HG03039 (cell line): Measurements from ENCODE around the gene LGALS14.
"Not testable (repeated sequence)": the region's sequence is repeated elsewhere in the genome, so short reads cannot be mapped to it uniquely, and the experiment has no call there.

Experiments
- ATAC-seq: cut with Tn5 transposase; IDR thresholded peaks from one replicate; pipeline ENCODE4 v1.9.1; 2021; ENCODE audit warnings: mild to moderate bottlenecking, moderate library complexity; ENCODE audit not compliant: unreplicated experiment

Gene LGALS14

GRCh38 chr19:39704181-39705044, at the start of gene LGALS14:
TSS of gene LGALS14 (plus strand) at chr19:39704481. CDS start at chr19:39704529, 48 bp downstream.
- ATAC-seq = no peak

GRCh38 chr19:39655613-39656012, 48.7 kb upstream of the LGALS14 start, which contains the start of gene LGALS16:
TSS of gene LGALS16 (plus strand) at chr19:39655913. CDS start at chr19:39655962, 49 bp downstream.
- ATAC-seq = no peak

- no peak for ATAC-seq
Observed at GRCh38 chr19:39659791-39660190, 44.5 kb upstream of the LGALS14 start.

GRCh38 chr19:39660661-39661060, 43.6 kb upstream of the LGALS14 start:
- ATAC-seq = no peak

GRCh38 chr19:39661565-39661964, 42.7 kb upstream of the LGALS14 start:
- ATAC-seq = no peak

- ATAC-seq = not testable (repeated sequence)
Observed at GRCh38 chr19:39669860-39670259, 34.4 kb upstream of the LGALS14 start.

GRCh38 chr19:39670998-39671397, 33.3 kb upstream of the LGALS14 start:
- ATAC-seq = no peak

GRCh38 chr19:39671739-39672363, 32.4 kb upstream of the LGALS14 start:
- ATAC-seq = no peak

- ATAC-seq = no peak
Observed at GRCh38 chr19:39672473-39672872, 31.8 kb upstream of the LGALS14 start.

GRCh38 chr19:39673862-39674261, 30.4 kb upstream of the LGALS14 start:
- not testable (repeated sequence) for ATAC-seq

GRCh38 chr19:39676004-39676403, 28.3 kb upstream of the LGALS14 start:
- no peak for ATAC-seq

GRCh38 chr19:39677961-39678889, 26.1 kb upstream of the LGALS14 start:
- ATAC-seq = no peak

GRCh38 chr19:39679056-39679790, 25.1 kb upstream of the LGALS14 start:
- ATAC-seq = peak; percentile 56

GRCh38 chr19:39679791-39680168, 24.5 kb upstream of the LGALS14 start:
- ATAC-seq = peak; percentile 18

GRCh38 chr19:39680593-39680992, 23.7 kb upstream of the LGALS14 start:
- ATAC-seq = no peak

GRCh38 chr19:39681416-39681815, 22.9 kb upstream of the LGALS14 start:
- ATAC-seq = no peak

- ATAC-seq = no peak
Observed at GRCh38 chr19:39684267-39684666, 20.0 kb upstream of the LGALS14 start.

GRCh38 chr19:39686739-39687138, 17.5 kb upstream of the LGALS14 start:
- ATAC-seq = no peak

- not testable (repeated sequence) for ATAC-seq
Observed at GRCh38 chr19:39688637-39689036, 15.6 kb upstream of the LGALS14 start.

- ATAC-seq = no peak
Observed at GRCh38 chr19:39692166-39692565, 12.1 kb upstream of the LGALS14 start.
